ENCODE results near the gene TMEM30B.

- TF ChIP-seq, protein P1, sequence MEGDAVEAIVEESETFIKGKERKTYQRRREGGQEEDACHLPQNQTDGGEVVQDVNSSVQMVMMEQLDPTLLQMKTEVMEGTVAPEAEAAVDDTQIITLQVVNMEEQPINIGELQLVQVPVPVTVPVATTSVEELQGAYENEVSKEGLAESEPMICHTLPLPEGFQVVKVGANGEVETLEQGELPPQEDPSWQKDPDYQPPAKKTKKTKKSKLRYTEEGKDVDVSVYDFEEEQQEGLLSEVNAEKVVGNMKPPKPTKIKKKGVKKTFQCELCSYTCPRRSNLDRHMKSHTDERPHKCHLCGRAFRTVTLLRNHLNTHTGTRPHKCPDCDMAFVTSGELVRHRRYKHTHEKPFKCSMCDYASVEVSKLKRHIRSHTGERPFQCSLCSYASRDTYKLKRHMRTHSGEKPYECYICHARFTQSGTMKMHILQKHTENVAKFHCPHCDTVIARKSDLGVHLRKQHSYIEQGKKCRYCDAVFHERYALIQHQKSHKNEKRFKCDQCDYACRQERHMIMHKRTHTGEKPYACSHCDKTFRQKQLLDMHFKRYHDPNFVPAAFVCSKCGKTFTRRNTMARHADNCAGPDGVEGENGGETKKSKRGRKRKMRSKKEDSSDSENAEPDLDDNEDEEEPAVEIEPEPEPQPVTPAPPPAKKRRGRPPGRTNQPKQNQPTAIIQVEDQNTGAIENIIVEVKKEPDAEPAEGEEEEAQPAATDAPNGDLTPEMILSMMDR (IDR thresholded peaks at IDR 0.05; ENCODE audit: insufficient read depth, low read depth, low read length): peak; percentile 98
- no peak for TF ChIP-seq EZH2 (IDR thresholded peaks at IDR 0.05; ENCODE audit: insufficient read depth, low read length)
These were observed 28.6 kb downstream of the TMEM30B start for GRCh38 chr14:61252369-61253063.
